CD4-positive, alpha-beta T cell treated with Interleukin-17A for 4 hours (primary cell): ENCODE data around the gene EXOC4.
"Not testable (repeated sequence)": the region's sequence is repeated elsewhere in the genome, so short reads cannot be mapped to it uniquely, and the experiment has no call there.

Source experiments
- DNase-seq: peaks from one replicate; pipeline ENCODE4 v3.0.0-alpha.2; 2020; ENCODE audit warnings: mixed read lengths

Gene EXOC4

DNA sequence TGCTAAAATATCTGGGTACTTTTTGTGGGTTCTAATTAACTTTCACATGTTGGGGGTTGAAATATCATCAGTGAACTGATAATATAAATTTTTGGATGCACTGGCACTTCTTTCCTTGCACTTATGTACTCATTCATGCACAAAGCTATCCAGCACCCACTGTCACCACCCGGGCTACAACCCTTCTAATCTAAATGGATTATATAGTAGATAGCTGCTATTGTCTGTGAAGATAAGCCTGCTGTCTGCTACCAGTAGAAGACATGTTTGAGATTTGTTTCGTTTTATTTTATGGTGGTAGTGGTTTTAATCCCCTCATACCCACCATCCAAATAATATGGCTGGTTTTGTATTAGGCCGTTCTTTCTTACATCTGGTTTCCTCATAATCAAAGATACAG, 520.7 kb downstream of the EXOC4 start:
- DNase-seq: no peak

DNA sequence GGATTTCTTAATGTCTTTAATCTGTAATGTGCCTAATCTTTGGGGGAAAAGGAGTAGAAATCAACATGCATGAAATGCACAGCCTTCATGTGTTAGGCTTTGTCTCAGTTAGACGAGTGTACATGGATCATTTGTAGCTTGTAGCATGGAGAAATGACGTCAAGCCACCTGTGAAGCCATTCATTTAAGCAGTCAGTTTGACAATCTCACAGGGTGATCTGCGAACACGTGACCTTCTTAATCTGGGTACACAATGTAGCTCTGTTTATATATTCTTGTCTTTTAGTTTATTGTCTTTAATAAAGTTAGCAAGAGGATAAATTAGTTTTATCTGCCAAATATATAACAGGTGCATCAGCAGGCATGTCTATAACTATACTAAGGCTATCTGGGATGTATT, 522.3 kb downstream of the EXOC4 start:
- DNase-seq: no peak

- DNase-seq: no peak
Observed at GRCh38 chr7:133776266-133776665, 523.4 kb downstream of the EXOC4 start.

DNA sequence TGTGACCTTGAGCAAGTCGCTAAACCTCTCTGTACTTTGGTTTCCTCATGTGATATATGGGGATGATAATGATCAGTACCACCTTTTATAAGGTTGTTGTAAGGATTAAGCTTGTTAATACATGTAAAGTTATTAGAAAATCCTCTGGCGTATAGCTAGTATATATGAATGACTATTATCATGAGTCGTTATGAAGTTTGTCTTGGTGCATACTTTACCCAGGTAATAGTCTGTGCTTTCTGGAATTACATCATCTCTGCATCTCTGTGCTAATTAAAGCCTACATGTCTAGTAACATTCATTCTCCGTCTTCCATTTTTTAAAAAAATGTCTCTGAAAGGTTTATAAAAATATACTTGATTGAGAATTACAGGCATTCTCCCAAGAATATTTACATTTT, 524.8 kb downstream of the EXOC4 start:
- DNase-seq: no peak

DNA sequence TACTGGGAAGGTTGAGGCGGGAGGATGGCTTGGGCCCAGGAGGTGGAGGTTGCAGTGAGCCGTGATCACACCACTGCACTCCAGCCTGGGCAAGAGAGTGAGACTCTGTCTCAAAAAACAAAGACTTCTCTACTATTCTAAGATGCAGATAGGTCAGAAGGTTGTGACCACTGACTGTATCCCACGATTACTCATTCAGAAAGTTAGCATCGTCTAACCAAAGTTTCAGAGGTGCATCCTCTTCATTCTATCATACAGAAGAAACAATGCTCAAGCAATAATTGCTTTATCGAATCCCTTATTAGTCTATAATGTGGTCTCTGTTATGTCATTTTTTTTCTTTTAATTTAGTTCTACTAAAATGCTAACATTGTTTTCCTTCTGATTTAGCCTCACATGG, 525.6 kb downstream of the EXOC4 start:
- DNase-seq: no peak

DNA sequence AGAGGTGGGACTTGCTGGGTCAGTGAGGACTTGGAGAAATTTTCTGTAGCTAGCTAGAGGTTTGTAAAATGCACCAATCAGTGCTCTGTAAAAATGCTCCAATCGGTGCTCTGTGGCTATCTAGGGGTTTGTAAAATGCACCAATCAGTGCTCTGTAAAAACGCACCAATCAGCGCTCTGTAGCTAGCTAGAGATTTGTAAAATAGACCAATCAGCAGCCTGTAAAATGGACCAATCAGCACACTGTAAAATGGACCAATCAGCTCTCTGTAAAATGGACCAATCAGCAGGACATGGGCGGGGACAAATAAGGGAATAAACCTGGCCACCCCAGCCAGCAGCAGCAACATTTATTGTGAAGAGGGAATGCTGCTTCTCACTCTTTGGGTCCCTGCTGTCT, 526.7 kb downstream of the EXOC4 start:
- not testable (repeated sequence) for DNase-seq

DNA sequence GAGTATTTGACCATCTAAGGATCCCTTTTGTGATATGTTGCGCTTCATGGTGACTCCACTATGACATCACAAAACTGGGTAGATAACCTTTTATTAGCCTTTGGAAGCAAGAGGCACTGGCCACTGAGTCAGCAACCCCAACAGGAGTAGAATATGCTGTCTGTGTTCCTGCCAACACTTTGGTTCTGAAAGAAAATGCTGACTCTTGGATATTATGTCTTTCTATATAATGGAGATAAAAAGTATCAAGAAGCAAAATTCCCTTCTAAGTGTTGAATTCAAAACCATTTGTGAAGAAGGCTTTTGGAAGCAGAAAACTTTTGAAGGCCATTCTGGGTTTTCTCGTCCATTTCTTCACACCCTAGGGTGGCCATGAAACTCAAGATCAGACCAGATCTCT, 528.0 kb downstream of the EXOC4 start:
- no peak for DNase-seq

DNA sequence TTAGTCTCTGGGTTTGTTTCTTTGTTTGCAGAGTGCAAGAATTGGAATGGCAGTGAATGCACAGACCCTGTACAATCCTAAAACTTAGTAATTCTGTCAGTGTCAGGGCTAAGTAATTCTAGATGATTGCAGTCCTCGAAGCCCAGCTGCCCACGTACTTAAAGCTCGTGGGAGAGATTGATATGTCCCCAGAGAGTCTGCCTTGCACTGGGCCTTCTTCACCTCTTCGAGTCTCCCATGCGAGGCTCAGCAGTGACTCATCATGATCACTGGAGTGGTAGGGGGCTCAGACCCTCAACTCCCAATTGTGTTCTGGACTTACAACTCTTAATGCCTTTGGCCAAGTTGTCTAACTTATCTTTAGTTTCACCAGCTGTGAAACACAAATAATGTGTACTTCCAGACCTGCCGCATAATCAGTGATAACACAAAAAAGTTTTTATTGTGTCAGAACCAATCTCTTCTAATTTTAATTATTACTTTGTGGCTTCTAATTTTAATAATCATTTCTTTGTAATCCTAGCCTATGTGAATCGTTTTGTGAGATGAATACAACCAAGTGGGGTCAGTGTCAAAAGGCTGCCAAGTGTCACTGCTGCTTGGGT, 528.7 kb downstream of the EXOC4 start:
- DNase-seq: no peak

GRCh38 chr7:133782470-133782869, 529.6 kb downstream of the EXOC4 start:
- no peak for DNase-seq

GRCh38 chr7:133783276-133783675, 530.4 kb downstream of the EXOC4 start:
- no peak for DNase-seq

DNA sequence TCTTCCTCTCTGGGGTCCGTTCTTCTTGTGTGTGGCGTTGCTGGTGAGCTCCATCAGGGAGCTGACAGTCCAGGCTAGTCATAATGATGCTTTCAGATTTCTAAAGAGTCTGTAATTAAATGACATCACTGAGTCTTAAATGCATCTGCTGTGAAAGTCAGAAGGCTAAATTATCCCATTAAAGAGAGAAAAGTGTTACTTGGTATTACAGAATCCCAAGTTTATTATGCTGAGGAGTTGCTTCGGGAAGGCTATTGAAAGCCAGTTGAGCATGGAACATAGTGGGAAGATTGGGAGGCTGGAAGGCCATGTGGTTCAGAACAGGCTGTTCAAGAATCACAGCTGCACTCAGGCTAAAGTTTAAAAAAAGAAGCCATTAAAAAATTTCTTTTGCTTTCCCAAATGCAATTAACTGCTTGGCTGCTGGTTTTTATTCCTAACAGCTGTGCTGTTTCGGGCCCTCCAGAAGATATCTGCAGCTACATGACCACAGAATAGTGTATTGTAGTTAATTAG, 531.7 kb downstream of the EXOC4 start:
- DNase-seq: no peak

GRCh38 chr7:133786401-133786937, 533.6 kb downstream of the EXOC4 start:
- no peak for DNase-seq

DNA sequence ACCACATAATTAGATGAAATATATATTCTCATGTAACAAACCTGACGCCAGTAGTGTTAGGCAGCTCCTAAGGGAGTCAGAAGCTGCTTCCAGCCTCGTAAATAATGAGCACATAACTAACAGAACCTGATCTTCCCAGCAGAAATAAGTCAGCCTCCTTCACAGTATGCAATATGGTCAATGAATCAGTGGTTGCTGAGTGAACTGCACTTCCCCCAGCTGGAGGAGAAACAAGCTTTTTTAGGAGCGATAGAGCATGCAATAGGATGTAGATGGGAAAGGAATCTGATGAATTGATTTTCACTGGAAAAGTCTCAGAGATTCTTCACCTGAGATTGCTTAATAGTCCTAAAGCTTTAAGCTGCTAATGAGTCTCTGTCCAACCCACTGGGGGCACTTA, 537.1 kb downstream of the EXOC4 start:
- no peak for DNase-seq

- no peak for DNase-seq
Observed at GRCh38 chr7:133790911-133791310, 538.0 kb downstream of the EXOC4 start.

DNA sequence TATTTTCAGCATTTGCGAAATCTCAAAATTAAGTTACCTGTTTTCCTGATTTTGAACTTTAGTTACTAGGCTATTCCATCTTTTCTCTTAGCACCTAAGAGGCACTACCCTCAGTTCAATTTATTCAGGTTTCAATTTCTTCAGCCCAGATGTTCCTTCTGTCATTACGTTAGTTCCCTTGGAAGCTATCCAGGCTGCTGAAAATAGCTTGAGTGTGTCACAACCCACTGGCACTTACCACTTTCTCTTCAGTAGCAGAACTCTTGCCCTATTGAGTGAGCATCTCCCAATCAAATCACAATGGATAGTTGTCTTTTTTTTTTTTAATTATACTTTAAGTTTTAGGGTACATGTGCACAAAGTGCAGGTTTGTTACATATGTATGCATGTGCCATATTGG, 541.6 kb downstream of the EXOC4 start:
- no peak for DNase-seq

DNA sequence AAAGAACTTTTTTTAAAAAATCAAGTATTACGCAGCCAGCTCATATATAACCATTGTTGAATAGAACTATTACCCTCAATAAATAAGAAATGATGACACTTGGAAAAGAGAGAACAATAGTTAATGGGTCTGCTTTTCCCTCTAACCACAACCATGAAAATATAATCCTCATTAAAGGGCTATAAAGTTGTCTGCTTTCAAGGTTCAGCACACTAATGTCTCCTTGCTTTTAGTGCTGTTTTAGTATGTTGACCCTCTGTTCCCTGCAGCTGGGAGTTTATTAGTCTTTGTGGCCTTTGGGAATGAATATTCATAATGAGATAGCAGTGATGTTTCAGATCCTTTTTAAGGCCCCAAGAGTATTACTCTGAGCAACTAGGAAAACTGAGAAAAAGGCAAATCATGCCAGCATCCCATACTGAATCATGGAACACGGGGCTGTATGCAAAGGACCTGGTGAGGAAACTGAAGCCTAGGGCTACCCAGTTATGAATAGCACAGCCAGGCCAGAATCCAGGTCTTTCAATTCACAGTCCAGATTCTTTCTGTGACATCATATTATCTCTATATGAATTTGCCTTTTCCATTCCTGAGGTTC, 542.3 kb downstream of the EXOC4 start:
- no peak for DNase-seq

- DNase-seq: no peak
Observed at GRCh38 chr7:133796782-133797745, 544.2 kb downstream of the EXOC4 start.

DNA sequence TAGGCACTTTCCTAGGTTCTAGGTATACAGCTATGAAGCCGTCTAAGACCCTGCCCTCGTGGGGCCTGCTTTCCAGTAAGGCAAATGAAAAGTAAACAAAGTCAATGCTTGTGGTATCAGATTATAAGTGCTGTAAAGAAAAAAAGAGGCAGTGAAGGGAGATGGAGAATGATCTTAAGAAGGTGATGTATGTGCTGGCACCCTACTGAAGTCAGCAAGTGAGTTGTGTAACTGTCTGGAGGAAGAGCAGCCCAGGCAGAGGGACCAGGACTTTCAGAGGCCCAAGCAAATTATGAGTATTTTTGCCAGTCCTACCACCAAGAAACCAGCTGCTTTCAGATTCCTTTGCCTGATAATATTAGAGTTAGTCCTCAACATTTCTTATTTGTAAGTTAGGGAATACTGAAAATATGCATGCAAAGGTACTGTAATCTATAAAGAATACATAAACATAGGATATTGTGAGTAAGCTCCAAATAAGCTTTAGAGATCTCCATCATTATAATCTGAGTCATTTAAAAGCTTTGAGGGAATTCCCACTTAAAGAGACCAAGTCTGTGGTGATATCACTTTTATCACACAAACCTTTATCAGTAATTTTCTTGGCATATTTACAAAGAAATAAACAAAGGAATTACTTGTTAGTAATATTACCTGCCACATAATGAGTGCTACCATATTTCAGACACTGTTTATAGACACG, 545.1 kb downstream of the EXOC4 start:
- no peak for DNase-seq

- no peak for DNase-seq
Observed at GRCh38 chr7:133801341-133801740, 548.5 kb downstream of the EXOC4 start.

DNA sequence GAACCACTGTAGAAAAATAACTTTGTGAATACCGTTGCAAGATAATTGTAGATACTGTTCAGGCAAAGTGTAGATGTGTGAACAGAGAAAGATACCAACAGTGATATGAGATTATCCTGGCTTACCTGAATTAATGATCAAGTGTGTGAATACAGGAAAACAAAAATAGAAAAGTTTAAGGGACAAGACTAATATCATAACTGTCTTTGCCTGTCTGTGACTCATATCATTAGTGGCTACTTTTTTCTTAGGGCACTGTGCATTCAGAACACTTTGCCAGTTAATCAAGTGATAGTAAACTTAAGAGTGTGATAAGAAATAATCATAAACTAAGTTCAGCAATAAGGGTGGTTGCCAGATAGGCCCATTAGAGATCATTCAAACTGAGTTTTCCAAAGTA, 551.2 kb downstream of the EXOC4 start:
- no peak for DNase-seq

GRCh38 chr7:133805426-133805825, 552.5 kb downstream of the EXOC4 start:
- no peak for DNase-seq

- DNase-seq: no peak
Observed at GRCh38 chr7:133807624-133808492, 555.0 kb downstream of the EXOC4 start.
